ENCODE measurements around the gene TBC1D19.
"Not testable (repeated sequence)": the region's sequence is repeated elsewhere in the genome, so short reads cannot be mapped to it uniquely, and the experiment has no call there.

The TBC1D19 gene

DNA sequence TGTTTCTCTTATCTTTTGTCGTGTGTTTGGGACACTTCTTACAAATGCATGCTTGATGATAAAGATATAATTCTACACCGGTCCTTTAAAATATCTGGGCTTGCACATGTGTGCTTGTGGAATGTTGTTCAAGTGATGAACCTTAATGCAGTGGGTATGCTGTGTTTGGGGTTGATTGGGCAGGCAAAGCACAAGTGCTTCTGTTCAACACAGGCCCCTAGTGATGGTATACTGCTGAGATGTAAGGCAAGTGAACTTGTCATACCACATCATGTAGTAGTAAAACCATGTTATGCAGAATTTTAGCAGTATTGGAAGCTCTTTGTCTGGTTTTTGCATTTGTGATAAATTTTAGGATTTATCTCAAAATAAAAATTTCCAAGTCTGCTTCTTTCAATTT lies 23.9 kb downstream of the TBC1D19 start:
- no peak for DNase-seq

DNA sequence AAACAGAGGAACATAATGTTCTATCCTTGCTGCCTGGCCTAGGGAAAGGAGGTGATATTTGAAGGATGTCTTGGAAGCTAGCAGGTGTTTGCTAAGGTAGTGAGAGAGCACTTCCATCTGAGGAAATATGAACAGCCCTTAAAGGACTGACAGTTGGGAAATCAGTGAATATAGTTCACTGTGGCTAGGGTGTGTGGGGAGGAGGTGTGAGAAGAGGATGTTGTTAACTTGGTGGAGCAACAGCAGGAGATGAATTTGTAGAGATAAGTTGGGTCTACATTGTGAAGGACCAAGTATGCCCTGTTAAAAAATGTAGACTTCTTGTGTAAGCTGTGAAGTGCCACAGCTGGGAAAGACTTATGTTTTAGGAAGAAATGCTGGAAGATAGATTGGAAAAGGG lies 25.5 kb downstream of the TBC1D19 start:
- no peak for DNase-seq

DNA sequence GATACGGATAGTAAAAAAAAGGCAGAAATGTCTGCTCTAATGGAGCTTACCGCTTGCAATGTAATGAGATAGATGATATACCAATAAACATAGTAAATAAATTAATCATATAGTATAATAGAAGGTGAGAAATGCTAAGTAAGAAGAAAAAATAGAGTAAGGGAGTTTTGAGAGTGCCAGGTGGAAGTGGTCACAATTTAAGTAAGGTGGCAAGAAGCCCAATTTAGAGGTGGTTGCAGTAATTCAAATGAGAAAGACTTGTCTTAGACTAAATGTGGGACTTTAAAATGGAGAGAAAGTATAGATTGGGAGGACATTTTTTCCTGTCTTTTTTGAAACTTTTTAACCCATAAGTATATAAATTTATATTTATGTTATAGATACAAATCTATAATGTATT lies 26.0 kb downstream of the TBC1D19 start:
- DNase-seq = no peak

DNA sequence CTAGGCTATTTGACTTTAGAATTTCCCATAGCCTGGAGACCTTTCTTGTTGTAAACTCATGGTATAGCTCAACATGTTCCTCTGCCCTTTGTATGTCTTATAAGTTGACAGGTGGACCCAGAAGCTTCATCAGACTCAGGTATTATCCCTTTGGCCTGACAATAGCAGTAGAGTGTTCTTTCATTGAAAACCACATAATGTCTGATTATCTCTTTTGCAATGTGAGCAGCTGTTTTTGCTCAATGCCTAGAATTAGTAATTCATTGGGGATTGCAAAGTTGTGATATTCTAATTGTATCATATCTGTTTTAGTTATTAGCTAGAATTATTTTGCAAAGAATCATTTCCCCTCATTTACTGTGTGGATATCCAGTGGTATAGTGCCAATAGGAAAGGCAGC lies 27.5 kb downstream of the TBC1D19 start:
- DNase-seq = no peak

DNA sequence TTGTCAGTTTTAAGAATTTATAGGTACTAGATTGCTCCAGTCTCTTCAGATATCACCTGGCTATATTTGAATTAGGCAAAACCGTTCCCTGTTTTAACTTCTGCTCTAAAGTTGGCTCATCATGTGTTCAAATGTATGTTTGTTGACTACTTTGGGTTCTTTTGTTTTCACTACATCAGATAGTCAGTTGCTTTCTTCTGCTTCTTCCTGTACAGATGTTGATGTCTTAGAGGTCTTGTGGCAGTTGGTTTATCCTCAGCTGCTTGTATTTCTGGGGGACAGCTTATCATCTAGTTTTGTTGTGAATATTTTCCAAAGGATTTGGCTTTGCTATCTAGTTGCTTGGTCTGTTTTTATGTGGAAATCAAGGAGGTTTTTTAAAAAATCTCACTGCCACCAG lies 28.0 kb downstream of the TBC1D19 start:
- DNase-seq = no peak

DNA sequence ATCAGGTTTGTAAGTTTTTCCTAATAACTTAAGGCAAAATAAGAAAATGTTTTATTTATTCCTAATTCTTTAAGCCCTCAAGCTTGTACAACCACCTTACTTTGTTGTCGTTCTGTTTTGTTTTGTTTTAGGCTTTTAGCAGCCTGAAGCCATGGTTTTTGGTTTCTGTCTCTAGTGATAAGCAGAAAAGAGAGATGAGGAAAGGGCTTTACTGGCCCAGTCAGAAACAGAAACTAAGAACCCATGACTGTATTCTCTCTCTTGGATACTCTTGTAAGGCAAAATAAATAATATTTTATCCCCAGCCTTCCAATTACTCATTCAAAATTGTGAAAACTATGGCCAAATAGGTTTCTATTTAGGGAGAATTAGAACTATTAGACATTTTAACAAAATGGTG lies 29.4 kb downstream of the TBC1D19 start:
- no peak for DNase-seq

DNA sequence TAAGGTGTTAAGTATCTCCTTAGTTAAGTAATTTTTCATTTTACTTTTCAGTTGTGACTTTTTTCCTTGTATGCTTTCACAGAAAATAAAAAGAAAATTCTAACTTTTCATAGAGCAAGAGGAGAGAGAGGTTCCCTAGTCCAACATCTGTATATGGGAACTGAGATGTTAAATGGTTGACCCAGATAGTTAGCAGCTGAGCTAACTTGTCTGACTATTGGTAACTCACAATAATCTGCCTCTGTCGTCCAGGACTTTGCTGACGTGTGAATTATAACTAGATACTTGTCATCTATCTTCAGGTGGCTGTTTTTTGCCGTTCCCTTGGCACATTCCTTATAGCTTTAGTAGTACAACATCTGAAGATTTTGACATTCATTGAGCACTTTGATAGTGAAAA lies 29.9 kb downstream of the TBC1D19 start:
- DNase-seq = no peak

DNA sequence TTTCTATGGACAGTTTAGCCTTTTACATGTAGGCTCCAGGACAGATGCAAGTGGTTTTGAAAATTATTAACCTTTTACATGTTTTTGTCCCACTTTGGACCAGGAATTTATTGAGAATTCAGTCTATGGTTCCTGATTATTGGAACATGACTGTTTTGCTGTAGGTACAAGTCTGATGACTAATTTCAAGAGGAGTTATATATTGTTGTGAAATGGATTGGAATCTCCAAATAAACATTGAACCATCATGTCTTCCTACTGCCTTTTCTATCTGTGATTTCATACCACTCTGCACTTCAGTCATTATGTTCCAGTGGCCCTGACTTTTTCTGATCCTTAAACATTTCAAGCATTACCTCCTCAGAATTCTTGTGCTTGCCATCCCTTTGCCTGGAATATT lies 35.9 kb downstream of the TBC1D19 start:
- DNase-seq = no peak

DNA sequence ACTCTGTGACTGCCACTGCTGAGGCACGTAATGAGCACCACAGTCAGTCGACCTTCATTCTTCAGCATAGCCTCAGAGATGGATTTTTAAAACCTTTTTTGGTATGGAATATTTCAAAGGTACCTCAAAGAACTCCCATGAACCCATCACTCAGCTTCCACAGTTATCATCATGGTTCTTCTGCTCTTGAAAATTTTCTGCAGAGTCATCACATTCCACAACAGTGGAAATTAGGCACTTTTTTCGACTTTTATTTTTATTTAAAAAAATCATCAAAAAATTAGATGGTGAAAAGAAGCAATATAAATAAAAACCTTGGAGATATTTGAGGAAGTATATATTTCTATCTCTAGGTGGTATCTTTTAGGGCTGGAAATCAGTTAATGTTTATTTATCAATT lies 37.5 kb downstream of the TBC1D19 start:
- DNase-seq = no peak

DNA sequence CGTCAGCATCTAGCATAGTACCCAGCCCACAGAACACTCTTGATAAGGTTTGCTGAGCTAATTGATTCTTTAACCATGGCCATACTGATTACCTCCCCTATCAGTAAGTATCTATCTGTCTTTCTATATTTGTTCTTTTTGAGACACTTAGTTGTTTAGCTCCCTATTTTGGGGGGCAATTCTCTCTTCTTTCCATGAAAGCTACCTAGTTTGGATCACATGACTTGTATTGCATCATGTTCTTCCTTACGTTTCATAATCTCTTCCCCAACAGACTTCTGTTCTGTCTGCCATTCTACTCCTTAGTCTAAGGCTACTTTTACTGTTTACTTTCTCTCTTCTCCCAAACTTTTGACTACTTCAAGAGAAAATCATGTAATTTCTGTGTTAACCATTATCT lies 39.0 kb downstream of the TBC1D19 start:
- no peak for DNase-seq

DNA sequence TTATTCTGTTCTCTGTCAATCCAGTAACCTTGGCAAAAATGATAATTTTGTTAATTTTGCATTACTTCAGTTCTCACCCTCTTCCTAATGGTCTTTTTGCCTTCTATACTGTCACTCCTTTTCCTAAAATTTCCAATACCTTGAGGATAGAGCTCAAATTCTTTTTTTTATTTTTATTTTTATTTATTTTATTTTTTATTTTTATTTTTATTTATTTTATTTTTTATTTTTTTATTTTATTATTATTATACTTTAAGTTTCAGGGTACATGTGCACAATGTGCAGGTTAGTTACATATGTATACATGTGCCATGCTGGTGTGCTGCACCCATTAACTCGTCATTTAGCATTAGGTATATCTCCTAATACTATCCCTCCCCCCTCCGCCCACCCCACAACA lies 42.8 kb downstream of the TBC1D19 start:
- not testable (repeated sequence) for DNase-seq

DNA sequence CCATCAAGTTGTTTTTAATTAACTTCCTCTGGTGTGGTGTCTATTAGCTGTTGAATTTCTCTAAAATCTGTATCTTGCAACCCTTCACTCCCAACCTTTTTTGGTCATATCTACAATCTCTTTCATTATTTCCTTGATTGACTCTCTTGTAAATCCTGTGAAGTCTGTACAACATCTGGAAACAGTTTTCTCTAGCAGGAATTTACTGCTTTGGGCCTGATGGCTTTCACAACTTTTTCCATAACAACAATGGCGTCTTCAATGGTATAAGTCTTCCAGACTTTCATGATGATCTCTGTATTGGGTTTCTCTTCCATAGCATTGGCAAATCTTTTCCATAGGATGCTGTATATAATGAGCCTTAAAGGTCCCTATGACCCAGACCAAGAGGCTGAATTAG lies 49.0 kb downstream of the TBC1D19 start:
- no peak for DNase-seq

DNA sequence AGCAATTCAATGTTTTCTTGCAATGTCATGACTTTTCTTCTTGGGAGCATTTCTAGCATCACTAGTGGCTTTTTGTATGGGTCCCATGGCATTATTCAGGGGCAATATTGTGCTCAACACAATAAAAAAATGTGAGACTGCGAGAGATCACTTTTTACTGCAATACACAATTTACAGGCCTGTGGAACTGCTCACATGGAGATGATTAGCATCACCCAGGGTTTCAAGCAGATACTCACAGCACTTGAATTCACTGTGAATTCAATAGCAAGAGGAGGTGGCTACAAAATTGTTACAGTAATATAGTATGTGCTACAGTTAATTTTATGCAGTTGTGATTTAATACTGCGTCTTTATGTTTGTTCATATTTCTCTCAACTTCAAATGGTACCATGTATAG lies 50.4 kb downstream of the TBC1D19 start:
- DNase-seq = no peak

DNA sequence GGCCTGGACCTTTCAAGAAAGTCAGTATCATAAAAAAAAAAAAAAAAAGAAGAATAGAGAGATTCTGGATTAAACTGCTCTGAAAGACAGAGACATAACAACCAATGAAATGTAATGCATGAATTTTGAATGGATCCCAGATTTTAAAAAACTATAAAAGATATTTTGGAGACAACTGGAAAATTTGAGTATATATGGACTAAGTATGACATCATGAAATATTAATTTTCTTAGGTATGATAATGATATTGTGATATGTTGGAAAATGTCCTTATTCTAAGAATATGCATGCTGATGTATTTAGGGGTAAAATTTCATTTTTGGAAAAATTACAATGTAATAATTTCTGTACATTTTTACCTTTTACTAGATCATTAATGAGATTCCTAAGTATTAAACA lies 52.6 kb downstream of the TBC1D19 start:
- DNase-seq = no peak

DNA sequence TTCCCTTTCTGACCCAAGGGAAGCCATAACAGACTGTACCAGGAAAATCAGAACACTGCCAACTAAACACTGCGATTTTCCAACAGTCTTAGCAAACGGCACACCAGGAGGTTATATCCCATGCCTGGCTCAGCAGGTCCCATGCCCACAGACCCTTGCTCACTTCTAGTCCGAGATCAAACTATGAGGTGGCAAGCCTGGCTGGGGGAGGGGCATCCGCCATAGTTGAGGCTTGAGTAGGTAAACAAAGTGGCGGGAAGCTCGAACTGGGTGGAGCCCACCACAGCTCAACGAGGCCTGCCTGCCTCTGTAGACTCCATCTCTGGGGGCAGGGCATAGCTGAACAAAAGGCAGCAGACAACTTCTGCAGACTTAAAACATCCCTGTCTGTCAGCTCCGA lies 56.8 kb downstream of the TBC1D19 start:
- not testable (repeated sequence) for DNase-seq

DNA sequence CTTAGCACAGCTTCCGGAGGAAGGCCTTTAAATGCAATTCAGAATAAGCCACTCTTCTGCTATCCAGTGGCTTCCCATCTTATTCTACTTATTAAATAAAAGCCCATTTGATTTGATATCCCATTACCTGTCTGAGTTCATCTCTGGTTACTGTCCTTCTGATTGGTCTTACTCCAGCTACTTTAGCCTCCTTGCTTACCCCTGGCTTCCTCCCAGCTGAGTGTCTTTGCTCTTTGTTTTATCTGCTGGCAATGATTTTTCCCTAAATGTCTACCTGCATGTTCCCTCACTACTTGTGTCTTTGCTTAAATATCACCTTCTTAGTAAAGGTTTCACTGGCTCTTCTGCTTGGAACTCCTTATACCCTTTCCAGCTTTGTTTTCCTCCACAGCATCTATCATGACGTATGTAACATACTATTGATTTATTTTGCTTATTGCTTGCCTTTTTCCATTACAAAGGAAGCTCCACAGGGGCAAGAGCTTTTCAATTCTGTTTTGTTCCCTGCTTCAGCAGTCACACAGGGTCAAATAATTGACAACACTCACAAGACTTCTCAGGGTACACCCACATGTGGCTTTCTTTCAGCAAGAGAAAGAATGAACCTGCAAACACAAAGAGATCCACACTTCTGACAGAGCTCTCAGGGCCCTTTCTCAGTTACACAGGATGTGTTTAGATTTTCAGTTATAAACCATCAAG lies 63.8 kb downstream of the TBC1D19 start:
- no peak for DNase-seq

DNA sequence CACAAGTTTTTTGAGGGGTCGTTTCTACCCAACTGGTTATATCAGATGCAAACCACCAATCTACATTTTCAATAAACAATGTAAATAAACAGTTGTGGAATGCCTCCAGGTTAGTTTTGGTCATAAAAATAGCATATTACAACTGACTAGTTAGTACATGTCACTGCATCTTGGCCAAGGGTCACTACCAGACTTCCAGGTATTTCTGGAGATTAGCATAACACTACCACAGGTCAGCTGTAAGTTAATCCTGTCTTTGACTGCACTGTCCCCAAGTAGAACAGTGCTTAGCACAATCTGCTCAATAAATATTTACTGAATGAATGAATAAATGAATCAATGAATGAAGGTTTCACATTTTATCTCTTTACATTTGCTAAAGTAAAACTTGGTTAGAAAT lies 64.4 kb downstream of the TBC1D19 start:
- no peak for DNase-seq

DNA sequence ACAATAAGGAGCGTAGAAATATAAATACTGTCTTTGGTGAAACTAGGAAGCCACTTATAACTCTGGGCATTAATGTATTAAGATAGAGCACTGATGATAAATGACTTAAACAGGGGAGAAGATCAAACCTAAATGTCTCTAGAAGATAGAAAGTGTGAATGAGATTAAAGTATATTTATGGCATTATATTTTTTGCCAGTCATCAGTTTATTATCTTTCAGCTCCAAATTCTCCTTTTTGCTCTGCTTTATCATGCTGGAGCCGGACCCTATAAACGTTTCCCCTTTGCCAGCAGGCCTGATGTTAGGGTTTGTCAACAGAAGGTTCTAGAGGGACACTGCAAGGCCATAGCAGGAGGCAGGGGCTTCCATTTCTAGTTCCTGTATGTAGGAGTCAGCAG lies 76.4 kb downstream of the TBC1D19 start:
- DNase-seq = no peak

DNA sequence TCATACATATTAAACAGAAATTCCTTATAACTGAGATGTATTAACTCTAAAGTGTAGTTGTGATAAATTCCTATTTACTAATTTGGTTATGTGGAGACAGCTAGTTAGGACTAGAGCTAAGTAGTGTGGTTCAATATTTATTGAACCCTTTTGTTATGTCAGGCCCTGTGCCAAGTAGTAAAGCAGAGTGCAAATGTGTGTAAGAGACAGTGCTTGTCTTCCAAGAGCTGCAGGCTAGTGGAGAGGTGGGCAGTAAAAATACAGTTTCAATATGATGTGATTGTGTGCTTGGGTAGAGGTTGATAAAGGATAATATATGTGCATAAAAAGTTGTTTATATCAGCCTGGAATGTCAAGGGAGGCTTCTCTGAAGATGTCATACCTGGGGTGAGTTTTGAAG lies 80.0 kb downstream of the TBC1D19 start:
- DNase-seq = no peak

DNA sequence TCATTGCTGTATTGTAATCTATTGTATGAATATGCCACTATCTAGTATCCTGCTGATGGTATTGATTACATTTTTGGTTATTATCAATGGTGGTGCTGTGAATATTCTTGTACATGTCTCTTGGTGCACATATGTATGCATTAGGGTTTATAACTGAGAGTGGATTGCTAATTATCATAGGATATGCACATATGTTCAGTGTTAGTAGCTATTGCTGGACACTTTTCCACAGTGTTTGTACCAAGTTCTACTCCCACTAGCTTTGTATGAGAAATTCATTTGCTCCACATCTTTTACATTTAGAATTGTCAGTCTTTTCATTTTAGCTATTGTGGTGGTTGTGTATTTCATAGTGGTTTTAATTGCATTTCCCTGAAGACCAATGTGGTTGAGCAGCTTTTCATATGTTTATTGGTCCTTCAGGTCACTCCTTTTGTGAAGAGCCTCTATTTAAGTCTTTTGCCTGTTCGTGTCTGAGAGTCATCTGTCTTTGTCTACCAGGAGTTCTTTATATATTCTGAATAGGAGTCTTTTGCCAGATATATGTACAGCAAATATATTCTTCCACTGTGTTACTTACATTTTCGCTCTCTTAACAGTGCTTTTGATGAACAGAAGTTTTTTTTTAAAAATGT lies 87.1 kb downstream of the TBC1D19 start:
- no peak for DNase-seq

DNA sequence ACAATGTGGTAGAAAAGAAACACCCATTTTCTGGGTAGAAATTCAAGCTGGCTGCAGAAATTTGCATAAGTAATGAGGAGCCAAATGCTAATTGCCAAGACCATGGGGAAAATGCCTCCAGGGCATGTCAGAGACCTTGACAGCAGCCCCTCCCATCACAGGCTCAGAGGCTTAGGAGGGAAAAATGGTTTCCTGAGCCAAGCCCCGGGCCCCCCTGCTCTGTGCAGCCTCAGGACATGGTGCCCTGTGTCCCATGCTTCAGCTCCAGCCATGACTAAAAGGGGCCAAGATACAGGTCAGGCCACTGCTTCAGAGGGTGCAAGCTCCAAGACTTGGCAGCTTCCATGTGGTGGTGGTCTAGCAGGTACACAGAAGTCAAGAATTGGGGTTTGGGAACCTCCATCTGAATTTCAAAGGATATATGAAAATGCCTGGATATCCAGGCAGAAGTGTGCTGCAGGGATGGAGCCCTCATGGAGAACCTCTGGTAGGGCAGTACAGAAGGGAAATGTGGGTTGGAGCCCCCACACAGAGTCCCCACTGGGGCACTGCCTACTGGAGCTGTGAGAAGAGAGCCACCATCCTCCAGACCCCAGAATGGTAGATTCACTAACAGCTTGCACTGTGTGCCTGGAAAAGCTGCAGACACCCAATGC lies 95.3 kb downstream of the TBC1D19 start:
- DNase-seq = not testable (repeated sequence)

DNA sequence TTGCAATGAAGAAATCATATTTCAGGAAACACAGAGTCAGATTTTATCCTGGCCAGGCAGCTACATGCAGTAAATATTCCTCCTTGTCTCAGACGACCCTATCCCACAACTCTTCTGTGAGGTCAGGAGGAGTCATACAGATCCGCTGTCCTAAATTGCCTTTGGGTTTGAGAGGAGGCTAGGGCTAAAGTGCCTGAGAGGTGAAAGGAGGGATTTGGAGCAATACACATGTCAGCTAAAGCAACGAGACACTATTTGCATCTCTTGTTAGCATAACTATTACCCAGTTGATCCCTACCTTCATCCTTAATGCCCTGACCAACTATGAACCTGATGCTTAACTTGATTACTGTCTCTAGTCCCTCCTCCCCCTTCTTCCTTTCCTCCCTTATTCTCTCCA lies 98.6 kb downstream of the TBC1D19 start:
- DNase-seq = no peak

DNA sequence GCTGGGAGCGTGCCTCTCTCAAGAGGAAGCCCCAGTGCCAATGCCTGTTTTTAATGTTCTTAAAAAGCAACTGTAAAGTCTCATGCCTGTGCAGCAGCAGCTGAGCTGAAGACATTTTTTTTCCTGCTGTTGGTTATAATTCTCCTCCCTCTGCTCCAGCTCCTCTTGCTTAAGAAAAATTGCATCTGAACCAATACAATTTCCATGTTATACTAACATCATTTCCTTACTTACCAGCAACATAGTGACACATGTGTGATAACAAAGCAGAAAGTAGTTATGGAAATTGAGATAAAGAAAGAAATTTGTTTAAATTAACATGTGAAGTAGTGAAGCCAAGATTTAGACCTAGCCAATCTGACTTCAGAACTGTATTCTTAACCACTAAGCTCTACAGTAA lies 101.4 kb downstream of the TBC1D19 start:
- no peak for DNase-seq

DNA sequence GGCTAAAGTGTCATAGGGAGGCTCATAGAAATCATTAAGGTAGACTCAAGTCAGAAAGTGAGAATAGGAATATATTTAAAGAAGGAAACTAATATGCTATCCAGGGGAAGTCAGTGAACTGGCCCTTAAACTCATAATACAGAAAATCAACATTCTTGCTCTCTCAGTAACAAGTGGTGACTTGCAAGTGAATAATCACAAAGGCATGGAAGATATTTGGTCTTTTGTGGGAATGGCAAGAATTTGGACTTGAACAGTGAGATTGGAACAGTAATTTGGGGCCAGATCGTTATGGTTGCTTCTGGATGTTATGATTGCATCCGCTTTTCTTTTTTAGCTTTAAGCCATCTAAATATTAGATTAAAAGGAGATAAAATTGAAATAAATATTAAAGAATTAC lies 103.8 kb downstream of the TBC1D19 start:
- DNase-seq = no peak

DNA sequence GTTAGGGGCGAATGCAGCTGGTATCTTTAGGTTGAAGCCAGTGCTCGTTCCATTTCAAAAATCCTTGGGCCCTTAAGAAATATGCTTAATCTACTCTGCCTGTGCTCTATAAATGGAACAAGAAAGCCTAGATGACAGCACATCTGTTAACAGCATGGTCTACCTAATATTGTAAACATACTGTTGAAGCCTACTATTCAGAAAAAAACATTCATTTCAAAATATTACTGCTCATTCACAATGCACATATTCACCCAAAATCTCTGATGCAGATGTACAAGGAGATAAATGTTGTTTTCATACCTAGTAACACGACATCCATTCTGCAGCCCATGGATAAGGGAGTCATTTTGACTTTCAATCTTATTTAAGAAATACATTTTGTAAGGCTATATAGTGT lies 106.6 kb downstream of the TBC1D19 start:
- DNase-seq = no peak

All from DMS79 (cell line).